HepG2 (cell line): ENCODE measurements around the gene CTNNBL1.

ENCODE experiments used
- FOXP1 ChIP-seq, 2 experiments: fragments of 450-650 bp in 1 of 2; IDR thresholded peaks; 2 replicates each; pipeline ENCODE4 v1.6.1; 2017 to 2018; ENCODE audit warnings: antibody characterized with exemption in 1 of 2
- GPN1 ChIP-seq: sonication (generic); formaldehyde crosslinking; IDR thresholded peaks from 2 replicates; pipeline ENCODE4 v1.5.1; 2020; ENCODE audit warnings: missing genetic modification reagents, borderline replicate concordance
- SPEN ChIP-seq: sonication (generic); formaldehyde crosslinking; IDR thresholded peaks from 2 replicates; pipeline ENCODE4 v1.5.1; 2020; ENCODE audit warnings: low read depth, mild to moderate bottlenecking, missing genetic modification reagents
- TCF7L2 ChIP-seq: IDR thresholded peaks from 2 replicates; pipeline ENCODE4 v1.6.1; 2011; ENCODE audit warnings: mild to moderate bottlenecking, low read depth, low read length, moderate library complexity
- ZFP36 ChIP-seq: fragments of 150-350 bp; IDR thresholded peaks from 2 replicates; pipeline ENCODE4 v1.6.1; 2018; ENCODE audit warnings: borderline replicate concordance, low read length, low read depth; ENCODE audit not compliant: partially characterized antibody
- TF ChIP-seq, protein P1 (sequence below): sonication (generic); formaldehyde crosslinking; IDR thresholded peaks from 2 replicates; pipeline ENCODE4 v1.5.0; 2020; ENCODE audit warnings: mild to moderate bottlenecking, missing genetic modification reagents, moderate library complexity

DNA sequence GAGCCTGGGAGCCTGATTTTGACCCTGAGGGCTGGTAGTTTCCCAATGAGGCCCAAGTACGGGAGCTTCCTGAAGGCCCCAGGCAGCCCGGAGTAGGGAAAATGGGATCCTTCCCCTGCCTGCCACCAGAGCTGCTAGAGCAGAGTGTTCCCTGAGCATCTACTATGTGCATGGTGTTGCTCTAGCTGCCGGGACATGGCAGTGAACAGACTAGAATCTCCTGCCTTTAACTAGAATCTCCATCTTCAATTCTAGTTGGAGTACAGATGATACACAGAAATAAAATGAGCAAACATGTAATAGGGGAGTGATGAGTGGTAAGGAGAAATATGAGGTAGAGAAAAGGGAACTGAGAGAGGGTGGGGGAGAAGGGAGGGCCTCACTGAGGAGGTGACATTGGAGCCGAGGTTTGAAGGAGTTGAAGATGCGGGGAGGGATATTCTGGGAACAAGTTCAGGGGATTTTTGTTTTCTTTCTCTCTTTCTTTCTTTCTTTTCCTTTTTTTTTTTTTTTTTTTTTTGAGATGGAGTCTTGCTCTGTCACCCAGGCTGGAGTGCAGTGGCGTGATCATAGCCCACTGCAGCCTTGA lies 227.6 kb downstream of the CTNNBL1 start:
- TF ChIP-seq ZFP36 = no peak
- TF ChIP-seq FOXP1 (IDR thresholded peaks at IDR 0.05) = 0 out of 2 replicates have a peak, but pooled peaks have one; percentile 3
- TF ChIP-seq FOXP1 (CRISPR knock-in tag; IDR thresholded peaks at IDR 0.05) = no peak
- TF ChIP-seq, protein P1, sequence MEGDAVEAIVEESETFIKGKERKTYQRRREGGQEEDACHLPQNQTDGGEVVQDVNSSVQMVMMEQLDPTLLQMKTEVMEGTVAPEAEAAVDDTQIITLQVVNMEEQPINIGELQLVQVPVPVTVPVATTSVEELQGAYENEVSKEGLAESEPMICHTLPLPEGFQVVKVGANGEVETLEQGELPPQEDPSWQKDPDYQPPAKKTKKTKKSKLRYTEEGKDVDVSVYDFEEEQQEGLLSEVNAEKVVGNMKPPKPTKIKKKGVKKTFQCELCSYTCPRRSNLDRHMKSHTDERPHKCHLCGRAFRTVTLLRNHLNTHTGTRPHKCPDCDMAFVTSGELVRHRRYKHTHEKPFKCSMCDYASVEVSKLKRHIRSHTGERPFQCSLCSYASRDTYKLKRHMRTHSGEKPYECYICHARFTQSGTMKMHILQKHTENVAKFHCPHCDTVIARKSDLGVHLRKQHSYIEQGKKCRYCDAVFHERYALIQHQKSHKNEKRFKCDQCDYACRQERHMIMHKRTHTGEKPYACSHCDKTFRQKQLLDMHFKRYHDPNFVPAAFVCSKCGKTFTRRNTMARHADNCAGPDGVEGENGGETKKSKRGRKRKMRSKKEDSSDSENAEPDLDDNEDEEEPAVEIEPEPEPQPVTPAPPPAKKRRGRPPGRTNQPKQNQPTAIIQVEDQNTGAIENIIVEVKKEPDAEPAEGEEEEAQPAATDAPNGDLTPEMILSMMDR (CRISPR knock-in tag) = no peak
- no peak for TF ChIP-seq GPN1 (CRISPR knock-in tag)
- TF ChIP-seq TCF7L2 = no peak
- no peak for TF ChIP-seq SPEN (CRISPR knock-in tag)
